ENCODE measurements around the gene GAREM1. TPM values are rescaled to one million over a fixed set of nuclear protein-coding genes. Genes with fewer than 3 reads are reported as not detected.

The GAREM1 gene
- total and polyA plus RNA-seq, 4 donors = 1.5 to 7.5 (median 2.0) TPM

DNA sequence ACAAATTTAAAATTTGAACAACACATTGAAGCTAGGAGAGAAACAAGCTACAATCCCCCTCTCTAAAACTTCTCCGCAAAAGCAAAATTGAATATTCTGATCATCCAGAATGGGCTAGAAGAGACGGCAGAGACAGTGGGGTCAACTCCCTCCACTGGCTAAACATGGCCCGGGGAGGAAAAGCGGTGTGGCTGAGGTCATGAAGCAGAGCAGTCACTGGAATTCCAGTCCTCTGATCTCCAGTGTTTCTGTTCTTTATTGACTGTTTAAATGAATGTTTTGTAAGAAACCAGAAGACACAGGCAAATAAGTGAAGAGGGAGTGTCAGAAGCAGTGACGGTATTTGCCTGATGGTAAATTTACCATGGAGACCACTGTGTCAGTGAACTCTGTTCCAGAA, 116.2 kb downstream of the GAREM1 start:
- Histone ChIP-seq H3K27me3 (ENCODE audit: control insufficient read depth in 4 of 4, insufficient read depth in 4 of 4, low read length in 3 of 4) (no peaks in the 10 kb centered on the region), H3K9ac (ENCODE audit: low read depth in 1 of 2, low read length in 2 of 2) (no peak overlapping the region), H3K4me3 (ENCODE audit: low read depth in 1 of 3, low read length in 3 of 3) (no peak overlapping the region), H3K27ac (ENCODE audit: low read depth in 1 of 2, low read length in 2 of 2) (no peak overlapping the region), H3K9me3 (ENCODE audit: control insufficient read depth in 4 of 4, low read length in 3 of 4) (no peaks in the 10 kb centered on the region), H3K4me1 (ENCODE audit: control insufficient read depth in 4 of 4, insufficient read depth in 4 of 4, low read length in 3 of 4) (peaks cover 3 to 9% (median 4%) of the 10 kb centered on the region in 4 donors), H3K36me3 (ENCODE audit: control insufficient read depth in 4 of 4, insufficient read depth in 3 of 4, low read depth in 1 of 4, low read length in 3 of 4) (no peaks in the 10 kb centered on the region)
- TF ChIP-seq TAF1 (conservative IDR thresholded peaks at IDR 0.05) = no peak
- no peak for TF ChIP-seq JUND (IDR thresholded peaks at IDR 0.05)
- TF ChIP-seq, protein P1, sequence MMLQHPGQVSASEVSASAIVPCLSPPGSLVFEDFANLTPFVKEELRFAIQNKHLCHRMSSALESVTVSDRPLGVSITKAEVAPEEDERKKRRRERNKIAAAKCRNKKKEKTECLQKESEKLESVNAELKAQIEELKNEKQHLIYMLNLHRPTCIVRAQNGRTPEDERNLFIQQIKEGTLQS (IDR thresholded peaks at IDR 0.05) = no peak
- WGBS = 92% methylated on average over 5 of the region's 5 CpGs
- no peak for DNase-seq (ENCODE audit: low spot score)

DNA sequence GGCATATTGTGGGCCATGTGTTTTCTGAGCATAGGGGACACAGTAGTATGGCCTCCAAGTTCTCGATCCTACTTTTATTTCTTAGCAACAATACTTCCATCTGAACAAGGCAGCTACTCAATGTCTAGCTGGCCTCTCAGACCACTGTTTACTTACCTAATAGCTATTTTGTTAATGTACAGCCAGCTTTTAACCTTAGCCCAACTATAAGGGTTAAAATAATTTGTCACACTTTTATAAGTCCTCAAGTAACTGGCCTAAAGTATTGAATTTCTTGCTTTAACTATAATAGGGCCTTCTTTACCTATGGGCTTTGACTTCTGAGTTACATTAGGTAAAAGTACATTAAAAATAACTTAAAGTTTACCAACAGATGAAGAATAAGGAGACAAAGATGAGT, 117.4 kb downstream of the GAREM1 start:
- Histone ChIP-seq H3K9me3 (ENCODE audit: control insufficient read depth in 4 of 4, low read length in 3 of 4) (no peaks in the 10 kb centered on the region), H3K27ac (ENCODE audit: low read depth in 1 of 2, low read length in 2 of 2) (no peak overlapping the region), H3K4me1 (ENCODE audit: control insufficient read depth in 4 of 4, insufficient read depth in 4 of 4, low read length in 3 of 4) (peaks cover 0 to 3% (median 0%) of the 10 kb centered on the region in 4 donors), H3K4me3 (ENCODE audit: low read depth in 1 of 3, low read length in 3 of 3) (no peak overlapping the region), H3K9ac (ENCODE audit: low read depth in 1 of 2, low read length in 2 of 2) (no peak overlapping the region), H3K36me3 (ENCODE audit: control insufficient read depth in 4 of 4, insufficient read depth in 3 of 4, low read depth in 1 of 4, low read length in 3 of 4) (no peaks in the 10 kb centered on the region), H3K27me3 (ENCODE audit: control insufficient read depth in 4 of 4, insufficient read depth in 4 of 4, low read length in 3 of 4) (no peaks in the 10 kb centered on the region)
- DNase-seq (ENCODE audit: low spot score) = no peak
- WGBS = 94% methylated on average over 1 of the region's 1 CpG
- TF ChIP-seq HNF4A (conservative IDR thresholded peaks at IDR 0.05) (no peak), RAD21 (IDR thresholded peaks at IDR 0.05) (no peak), EGR1 (IDR thresholded peaks at IDR 0.05; ENCODE audit: low read depth in 2 of 2) (no peak), TAF1 (conservative IDR thresholded peaks at IDR 0.05) (no peak), SP1 (IDR thresholded peaks at IDR 0.05) (no peak), FOXA2 (IDR thresholded peaks at IDR 0.05) (no peak), RXRA (IDR thresholded peaks at IDR 0.05) (no peak)
- TF ChIP-seq, protein P2, sequence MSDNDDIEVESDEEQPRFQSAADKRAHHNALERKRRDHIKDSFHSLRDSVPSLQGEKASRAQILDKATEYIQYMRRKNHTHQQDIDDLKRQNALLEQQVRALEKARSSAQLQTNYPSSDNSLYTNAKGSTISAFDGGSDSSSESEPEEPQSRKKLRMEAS (IDR thresholded peaks at IDR 0.05) = no peak

DNA sequence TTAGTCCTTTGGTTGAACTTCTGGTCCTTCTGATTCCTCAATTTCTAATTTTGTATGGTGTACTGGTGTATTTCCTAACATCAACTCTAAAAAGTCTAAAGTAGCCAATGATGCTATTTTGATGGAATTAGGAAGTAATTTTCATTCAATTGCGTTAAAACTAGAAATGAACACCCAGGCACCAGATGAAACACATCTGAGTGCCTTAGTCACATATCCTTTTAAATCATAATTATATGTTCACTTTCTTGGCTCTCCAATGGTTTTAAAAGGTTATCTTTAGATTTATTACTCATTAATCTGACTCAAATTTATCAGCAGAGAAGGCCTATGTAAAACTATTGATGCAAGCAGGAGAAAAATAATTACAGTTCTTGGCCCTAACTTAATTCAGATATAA, 119.7 kb downstream of the GAREM1 start:
- 83% methylated on average over 1 of the region's 1 CpG for WGBS
- Histone ChIP-seq H3K9me3 (ENCODE audit: control insufficient read depth in 4 of 4, low read length in 3 of 4) (no peaks in the 10 kb centered on the region), H3K9ac (ENCODE audit: low read depth in 1 of 2, low read length in 2 of 2) (no peak overlapping the region), H3K4me3 (ENCODE audit: low read depth in 1 of 3, low read length in 3 of 3) (no peak overlapping the region), H3K27ac (ENCODE audit: low read depth in 1 of 2, low read length in 2 of 2) (no peak overlapping the region), H3K4me1 (ENCODE audit: control insufficient read depth in 4 of 4, insufficient read depth in 4 of 4, low read length in 3 of 4) (no peaks in the 10 kb centered on the region), H3K36me3 (ENCODE audit: control insufficient read depth in 4 of 4, insufficient read depth in 3 of 4, low read depth in 1 of 4, low read length in 3 of 4) (no peaks in the 10 kb centered on the region), H3K27me3 (ENCODE audit: control insufficient read depth in 4 of 4, insufficient read depth in 4 of 4, low read length in 3 of 4) (no peaks in the 10 kb centered on the region)
- DNase-seq (ENCODE audit: low spot score) = no peak
- TF ChIP-seq, protein P2 (IDR thresholded peaks at IDR 0.05) = no peak
- TF ChIP-seq, protein P3, sequence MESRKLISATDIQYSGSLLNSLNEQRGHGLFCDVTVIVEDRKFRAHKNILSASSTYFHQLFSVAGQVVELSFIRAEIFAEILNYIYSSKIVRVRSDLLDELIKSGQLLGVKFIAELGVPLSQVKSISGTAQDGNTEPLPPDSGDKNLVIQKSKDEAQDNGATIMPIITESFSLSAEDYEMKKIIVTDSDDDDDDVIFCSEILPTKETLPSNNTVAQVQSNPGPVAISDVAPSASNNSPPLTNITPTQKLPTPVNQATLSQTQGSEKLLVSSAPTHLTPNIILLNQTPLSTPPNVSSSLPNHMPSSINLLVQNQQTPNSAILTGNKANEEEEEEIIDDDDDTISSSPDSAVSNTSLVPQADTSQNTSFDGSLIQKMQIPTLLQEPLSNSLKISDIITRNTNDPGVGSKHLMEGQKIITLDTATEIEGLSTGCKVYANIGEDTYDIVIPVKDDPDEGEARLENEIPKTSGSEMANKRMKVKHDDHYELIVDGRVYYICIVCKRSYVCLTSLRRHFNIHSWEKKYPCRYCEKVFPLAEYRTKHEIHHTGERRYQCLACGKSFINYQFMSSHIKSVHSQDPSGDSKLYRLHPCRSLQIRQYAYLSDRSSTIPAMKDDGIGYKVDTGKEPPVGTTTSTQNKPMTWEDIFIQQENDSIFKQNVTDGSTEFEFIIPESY (IDR thresholded peaks at IDR 0.05) = no peak
- TF ChIP-seq GABPA (IDR thresholded peaks at IDR 0.05 in 1 of 2, conservative IDR thresholded peaks at IDR 0.05 in 1 of 2) = no peak
